ENCODE data around the gene YIPF2. TPM values are rescaled to one million over a fixed set of nuclear protein-coding genes. Genes with fewer than 3 reads are reported as not detected.
"Not testable (repeated sequence)": the region's sequence is repeated elsewhere in the genome, so short reads cannot be mapped to it uniquely, and the experiment has no call there.

The YIPF2 gene
- total RNA-seq, 1 experiment from 2014 or later = 129 TPM

GRCh38 chr19:10946958-10947657, 18.7 kb upstream of the YIPF2 start:
- DNase-seq (ENCODE audit: low read depth) = peak; percentile 68
- in situ Hi-C loops (cut with HindIII; ENCODE audit: low pct_unique_long_range_greater_than_20kb, low sequenced_read_pairs) = no loop called here

- in situ Hi-C loops (cut with HindIII; ENCODE audit: low pct_unique_long_range_greater_than_20kb, low sequenced_read_pairs) = no loop called here
- no peak for DNase-seq (ENCODE audit: low read depth)
Measured at GRCh38 chr19:10945264-10945663, 16.8 kb upstream of the YIPF2 start.

GRCh38 chr19:10943412-10943811, 15.0 kb upstream of the YIPF2 start:
- in situ Hi-C loops (cut with HindIII; ENCODE audit: low pct_unique_long_range_greater_than_20kb, low sequenced_read_pairs); DNase-seq (ENCODE audit: low read depth): not testable (repeated sequence)

GRCh38 chr19:10941649-10942048, 13.2 kb upstream of the YIPF2 start:
- DNase-seq (ENCODE audit: low read depth); in situ Hi-C loops (cut with HindIII; ENCODE audit: low pct_unique_long_range_greater_than_20kb, low sequenced_read_pairs): not testable (repeated sequence)

GRCh38 chr19:10936661-10937084, 8.2 kb upstream of the YIPF2 start:
- DNase-seq (ENCODE audit: low read depth) = peak; percentile 80
- in situ Hi-C loops (cut with HindIII; ENCODE audit: low pct_unique_long_range_greater_than_20kb, low sequenced_read_pairs) = no loop called here

GRCh38 chr19:10935371-10936059, 7.1 kb upstream of the YIPF2 start:
- in situ Hi-C loops (cut with HindIII; ENCODE audit: low pct_unique_long_range_greater_than_20kb, low sequenced_read_pairs) = no loop called here

GRCh38 chr19:10929402-10929794, 959 bp upstream of the YIPF2 start:
- DNase-seq (ENCODE audit: low read depth) = no peak
- in situ Hi-C loops (cut with HindIII; ENCODE audit: low pct_unique_long_range_greater_than_20kb, low sequenced_read_pairs) = no loop called here

More at GRCh38 chr19:10935371-10936059, 7.1 kb upstream of the YIPF2 start:
- no peak for DNase-seq (ENCODE audit: low read depth)

GRCh38 chr19:10927730-10928562, 493 bp downstream of the YIPF2 start:
- DNase-seq (ENCODE audit: low read depth) = no peak
- in situ Hi-C loops (cut with HindIII; ENCODE audit: low pct_unique_long_range_greater_than_20kb, low sequenced_read_pairs) = no loop called here

GRCh38 chr19:10924597-10924996, 3.8 kb downstream of the YIPF2 start:
- in situ Hi-C loops (cut with HindIII; ENCODE audit: low pct_unique_long_range_greater_than_20kb, low sequenced_read_pairs) = no loop called here
- no peak for DNase-seq (ENCODE audit: low read depth)

GRCh38 chr19:10923260-10924112, 5.0 kb downstream of the YIPF2 start:
- DNase-seq (ENCODE audit: low read depth) = no peak

GRCh38 chr19:10922638-10923014, 5.8 kb downstream of the YIPF2 start:
- no peak for DNase-seq (ENCODE audit: low read depth)
- in situ Hi-C loops (cut with HindIII; ENCODE audit: low pct_unique_long_range_greater_than_20kb, low sequenced_read_pairs) = no loop called here

More at GRCh38 chr19:10923260-10924112, 5.0 kb downstream of the YIPF2 start:
- in situ Hi-C loops (cut with HindIII; ENCODE audit: low pct_unique_long_range_greater_than_20kb, low sequenced_read_pairs) = no loop called here

GRCh38 chr19:10921910-10922637, 6.4 kb downstream of the YIPF2 start:
- DNase-seq (ENCODE audit: low read depth) = no peak
- in situ Hi-C loops (cut with HindIII; ENCODE audit: low pct_unique_long_range_greater_than_20kb, low sequenced_read_pairs) = no loop called here

- in situ Hi-C loops (cut with HindIII; ENCODE audit: low pct_unique_long_range_greater_than_20kb, low sequenced_read_pairs) = no loop called here
- DNase-seq (ENCODE audit: low read depth) = no peak
Measured at GRCh38 chr19:10921199-10921909, 7.1 kb downstream of the YIPF2 start.

- in situ Hi-C loops (cut with HindIII; ENCODE audit: low pct_unique_long_range_greater_than_20kb, low sequenced_read_pairs) = no loop called here
Measured at GRCh38 chr19:10920781-10921180, 7.7 kb downstream of the YIPF2 start.

GRCh38 chr19:10920288-10920655, 8.2 kb downstream of the YIPF2 start:
- in situ Hi-C loops (cut with HindIII; ENCODE audit: low pct_unique_long_range_greater_than_20kb, low sequenced_read_pairs) = no loop called here
- DNase-seq (ENCODE audit: low read depth) = no peak

More at GRCh38 chr19:10920781-10921180, 7.7 kb downstream of the YIPF2 start:
- no peak for DNase-seq (ENCODE audit: low read depth)

- DNase-seq (ENCODE audit: low read depth) = no peak
- in situ Hi-C loops (cut with HindIII; ENCODE audit: low pct_unique_long_range_greater_than_20kb, low sequenced_read_pairs) = no loop called here
Measured at GRCh38 chr19:10919352-10920287, 8.8 kb downstream of the YIPF2 start.
